H1 (cell line): ENCODE results near the gene MYO9A. TPM values are rescaled to one million over a fixed set of nuclear protein-coding genes. Genes with fewer than 3 reads are reported as not detected.

Experiments
- ASH2L ChIP-seq: fragments of 200-600, 300-600 bp; sonication (generic); IDR thresholded peaks from one replicate; pipeline ENCODE4 v1.7.1; 2017; ENCODE audit warnings: low read length
- GABPA ChIP-seq: IDR thresholded peaks from 2 replicates; pipeline ENCODE4 v1.6.1; 2011; ENCODE audit warnings: mild to moderate bottlenecking, low read length, moderate library complexity, borderline replicate concordance; ENCODE audit not compliant: insufficient read depth
- MAFK ChIP-seq: IDR thresholded peaks from 2 replicates; pipeline ENCODE4 v1.6.1; 2012; ENCODE audit warnings: low read depth, mild to moderate bottlenecking, improper control_type of control experiment, low read length
- RFX5 ChIP-seq: IDR thresholded peaks from 2 replicates; pipeline ENCODE4 v1.6.1; 2011; ENCODE audit warnings: low read depth, low read length, improper control_type of control experiment, borderline replicate concordance
- RNF2 ChIP-seq: fragments of 200-900, 300-1000 bp; sonication (generic); IDR thresholded peaks from 2 replicates; pipeline ENCODE4 v1.7.1; 2016; ENCODE audit warnings: borderline replicate concordance, low read depth, mild to moderate bottlenecking, antibody characterized with exemption, low read length; ENCODE audit not compliant: poor library complexity, severe bottlenecking; ENCODE audit errors: missing control alignments
- RXRA ChIP-seq: IDR thresholded peaks from 2 replicates; pipeline ENCODE4 v1.6.1; 2011; ENCODE audit warnings: low read depth, mild to moderate bottlenecking, low read length, moderate library complexity; ENCODE audit not compliant: insufficient read depth
- SIRT6 ChIP-seq: IDR thresholded peaks from one replicate; pipeline ENCODE4 v1.7.1; 2012; ENCODE audit warnings: low read length, inconsistent platforms
- SP4 ChIP-seq: IDR thresholded peaks from 2 replicates; pipeline ENCODE4 v1.6.1; 2012; ENCODE audit warnings: low read length, inconsistent platforms
- TAF1 ChIP-seq: IDR thresholded peaks from 2 replicates; pipeline ENCODE4 v1.6.1; 2011; ENCODE audit warnings: mild to moderate bottlenecking, low read depth, low read length
- TCF12 ChIP-seq: IDR thresholded peaks from 2 replicates; pipeline ENCODE4 v1.6.1; 2011; ENCODE audit warnings: low read depth, mild to moderate bottlenecking, low read length
- YY1 ChIP-seq: IDR thresholded peaks from 2 replicates; pipeline ENCODE4 v1.6.1; 2011; ENCODE audit warnings: low read depth, mild to moderate bottlenecking, low read length
- polyA plus RNA-seq, 7 experiments: library from polyadenylated mRNA; depleted of rRNA in 3 of 7; stranded (reverse) in 5 of 7; unstranded in 2 of 7; fragments of >200 nt in 5 of 7; fragments of 200-250 nt in 2 of 7; gene quantifications; 1 replicate in 5 of 7; 2 replicates in 1 of 7; 4 replicates in 1 of 7; pipeline versions ENCODE4 v1.2.1 to v1.2.3, GENCODE V29; 2011 to 2013; ENCODE audit warnings: missing spikeins in 2 of 7, mixed read lengths in 2 of 7
- total RNA-seq: library from RNA; stranded (reverse); fragmentation: NEBNext Ultra II Directional; extraction: Animal tissue kit (Norgen Biotek cat#: 25700); gene quantifications from 2 replicates; pipeline ENCODE4 v1.2.1, GENCODE V29; 2021
- TF ChIP-seq, protein P1 (sequence below): fragments of 300-600 bp; sonication (generic); IDR thresholded peaks from 2 replicates; pipeline ENCODE4 v1.7.1; 2012; ENCODE audit warnings: low read length, moderate library complexity, mild to moderate bottlenecking, inconsistent platforms; ENCODE audit not compliant: insufficient replicate concordance

Gene MYO9A
- total and polyA plus RNA-seq, 2 of the 8 experiments (the other 6 are each of a cell fraction or from before 2014, with no cell fraction given): 3.9 to 26.0 TPM

- TF ChIP-seq, protein P1, sequence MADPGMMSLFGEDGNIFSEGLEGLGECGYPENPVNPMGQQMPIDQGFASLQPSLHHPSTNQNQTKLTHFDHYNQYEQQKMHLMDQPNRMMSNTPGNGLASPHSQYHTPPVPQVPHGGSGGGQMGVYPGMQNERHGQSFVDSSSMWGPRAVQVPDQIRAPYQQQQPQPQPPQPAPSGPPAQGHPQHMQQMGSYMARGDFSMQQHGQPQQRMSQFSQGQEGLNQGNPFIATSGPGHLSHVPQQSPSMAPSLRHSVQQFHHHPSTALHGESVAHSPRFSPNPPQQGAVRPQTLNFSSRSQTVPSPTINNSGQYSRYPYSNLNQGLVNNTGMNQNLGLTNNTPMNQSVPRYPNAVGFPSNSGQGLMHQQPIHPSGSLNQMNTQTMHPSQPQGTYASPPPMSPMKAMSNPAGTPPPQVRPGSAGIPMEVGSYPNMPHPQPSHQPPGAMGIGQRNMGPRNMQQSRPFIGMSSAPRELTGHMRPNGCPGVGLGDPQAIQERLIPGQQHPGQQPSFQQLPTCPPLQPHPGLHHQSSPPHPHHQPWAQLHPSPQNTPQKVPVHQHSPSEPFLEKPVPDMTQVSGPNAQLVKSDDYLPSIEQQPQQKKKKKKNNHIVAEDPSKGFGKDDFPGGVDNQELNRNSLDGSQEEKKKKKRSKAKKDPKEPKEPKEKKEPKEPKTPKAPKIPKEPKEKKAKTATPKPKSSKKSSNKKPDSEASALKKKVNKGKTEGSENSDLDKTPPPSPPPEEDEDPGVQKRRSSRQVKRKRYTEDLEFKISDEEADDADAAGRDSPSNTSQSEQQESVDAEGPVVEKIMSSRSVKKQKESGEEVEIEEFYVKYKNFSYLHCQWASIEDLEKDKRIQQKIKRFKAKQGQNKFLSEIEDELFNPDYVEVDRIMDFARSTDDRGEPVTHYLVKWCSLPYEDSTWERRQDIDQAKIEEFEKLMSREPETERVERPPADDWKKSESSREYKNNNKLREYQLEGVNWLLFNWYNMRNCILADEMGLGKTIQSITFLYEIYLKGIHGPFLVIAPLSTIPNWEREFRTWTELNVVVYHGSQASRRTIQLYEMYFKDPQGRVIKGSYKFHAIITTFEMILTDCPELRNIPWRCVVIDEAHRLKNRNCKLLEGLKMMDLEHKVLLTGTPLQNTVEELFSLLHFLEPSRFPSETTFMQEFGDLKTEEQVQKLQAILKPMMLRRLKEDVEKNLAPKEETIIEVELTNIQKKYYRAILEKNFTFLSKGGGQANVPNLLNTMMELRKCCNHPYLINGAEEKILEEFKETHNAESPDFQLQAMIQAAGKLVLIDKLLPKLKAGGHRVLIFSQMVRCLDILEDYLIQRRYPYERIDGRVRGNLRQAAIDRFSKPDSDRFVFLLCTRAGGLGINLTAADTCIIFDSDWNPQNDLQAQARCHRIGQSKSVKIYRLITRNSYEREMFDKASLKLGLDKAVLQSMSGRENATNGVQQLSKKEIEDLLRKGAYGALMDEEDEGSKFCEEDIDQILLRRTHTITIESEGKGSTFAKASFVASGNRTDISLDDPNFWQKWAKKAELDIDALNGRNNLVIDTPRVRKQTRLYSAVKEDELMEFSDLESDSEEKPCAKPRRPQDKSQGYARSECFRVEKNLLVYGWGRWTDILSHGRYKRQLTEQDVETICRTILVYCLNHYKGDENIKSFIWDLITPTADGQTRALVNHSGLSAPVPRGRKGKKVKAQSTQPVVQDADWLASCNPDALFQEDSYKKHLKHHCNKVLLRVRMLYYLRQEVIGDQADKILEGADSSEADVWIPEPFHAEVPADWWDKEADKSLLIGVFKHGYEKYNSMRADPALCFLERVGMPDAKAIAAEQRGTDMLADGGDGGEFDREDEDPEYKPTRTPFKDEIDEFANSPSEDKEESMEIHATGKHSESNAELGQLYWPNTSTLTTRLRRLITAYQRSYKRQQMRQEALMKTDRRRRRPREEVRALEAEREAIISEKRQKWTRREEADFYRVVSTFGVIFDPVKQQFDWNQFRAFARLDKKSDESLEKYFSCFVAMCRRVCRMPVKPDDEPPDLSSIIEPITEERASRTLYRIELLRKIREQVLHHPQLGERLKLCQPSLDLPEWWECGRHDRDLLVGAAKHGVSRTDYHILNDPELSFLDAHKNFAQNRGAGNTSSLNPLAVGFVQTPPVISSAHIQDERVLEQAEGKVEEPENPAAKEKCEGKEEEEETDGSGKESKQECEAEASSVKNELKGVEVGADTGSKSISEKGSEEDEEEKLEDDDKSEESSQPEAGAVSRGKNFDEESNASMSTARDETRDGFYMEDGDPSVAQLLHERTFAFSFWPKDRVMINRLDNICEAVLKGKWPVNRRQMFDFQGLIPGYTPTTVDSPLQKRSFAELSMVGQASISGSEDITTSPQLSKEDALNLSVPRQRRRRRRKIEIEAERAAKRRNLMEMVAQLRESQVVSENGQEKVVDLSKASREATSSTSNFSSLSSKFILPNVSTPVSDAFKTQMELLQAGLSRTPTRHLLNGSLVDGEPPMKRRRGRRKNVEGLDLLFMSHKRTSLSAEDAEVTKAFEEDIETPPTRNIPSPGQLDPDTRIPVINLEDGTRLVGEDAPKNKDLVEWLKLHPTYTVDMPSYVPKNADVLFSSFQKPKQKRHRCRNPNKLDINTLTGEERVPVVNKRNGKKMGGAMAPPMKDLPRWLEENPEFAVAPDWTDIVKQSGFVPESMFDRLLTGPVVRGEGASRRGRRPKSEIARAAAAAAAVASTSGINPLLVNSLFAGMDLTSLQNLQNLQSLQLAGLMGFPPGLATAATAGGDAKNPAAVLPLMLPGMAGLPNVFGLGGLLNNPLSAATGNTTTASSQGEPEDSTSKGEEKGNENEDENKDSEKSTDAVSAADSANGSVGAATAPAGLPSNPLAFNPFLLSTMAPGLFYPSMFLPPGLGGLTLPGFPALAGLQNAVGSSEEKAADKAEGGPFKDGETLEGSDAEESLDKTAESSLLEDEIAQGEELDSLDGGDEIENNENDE: no peak
- TF ChIP-seq RFX5 (no peak), TAF1 (no peak), RXRA (no peak), SP4 (no peak), YY1 (no peak), TCF12 (no peak), MAFK (no peak), ASH2L (no peak), SIRT6 (no peak), RNF2 (no peak), GABPA (no peak)
Measured at GRCh38 chr15:71775856-71776255, 342.1 kb downstream of the MYO9A start (continued).
